Measurements from ENCODE around the gene HCN4.

DNA sequence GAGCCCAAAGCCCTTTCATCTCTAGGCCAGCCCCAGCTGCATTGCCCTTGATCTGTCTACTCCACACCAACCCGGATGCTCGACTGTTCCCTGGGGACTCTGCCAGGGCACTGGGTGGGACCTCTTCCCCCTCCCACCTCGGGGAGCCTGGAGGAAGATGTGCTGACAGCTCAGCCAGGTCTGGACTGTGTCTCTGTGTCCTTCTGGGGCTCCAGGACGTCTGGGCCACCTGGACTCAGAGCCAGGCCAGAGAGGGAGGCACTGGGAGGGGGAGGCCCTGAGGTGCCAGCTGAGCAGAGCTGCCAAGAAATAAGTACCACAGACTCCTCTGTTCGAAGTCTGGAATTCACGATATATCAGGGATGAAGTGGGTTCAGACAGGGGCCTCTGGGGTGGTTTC is 5.8 kb upstream of the HCN4 start:
- TF ChIP-seq, protein P1, sequence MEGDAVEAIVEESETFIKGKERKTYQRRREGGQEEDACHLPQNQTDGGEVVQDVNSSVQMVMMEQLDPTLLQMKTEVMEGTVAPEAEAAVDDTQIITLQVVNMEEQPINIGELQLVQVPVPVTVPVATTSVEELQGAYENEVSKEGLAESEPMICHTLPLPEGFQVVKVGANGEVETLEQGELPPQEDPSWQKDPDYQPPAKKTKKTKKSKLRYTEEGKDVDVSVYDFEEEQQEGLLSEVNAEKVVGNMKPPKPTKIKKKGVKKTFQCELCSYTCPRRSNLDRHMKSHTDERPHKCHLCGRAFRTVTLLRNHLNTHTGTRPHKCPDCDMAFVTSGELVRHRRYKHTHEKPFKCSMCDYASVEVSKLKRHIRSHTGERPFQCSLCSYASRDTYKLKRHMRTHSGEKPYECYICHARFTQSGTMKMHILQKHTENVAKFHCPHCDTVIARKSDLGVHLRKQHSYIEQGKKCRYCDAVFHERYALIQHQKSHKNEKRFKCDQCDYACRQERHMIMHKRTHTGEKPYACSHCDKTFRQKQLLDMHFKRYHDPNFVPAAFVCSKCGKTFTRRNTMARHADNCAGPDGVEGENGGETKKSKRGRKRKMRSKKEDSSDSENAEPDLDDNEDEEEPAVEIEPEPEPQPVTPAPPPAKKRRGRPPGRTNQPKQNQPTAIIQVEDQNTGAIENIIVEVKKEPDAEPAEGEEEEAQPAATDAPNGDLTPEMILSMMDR (IDR thresholded peaks at IDR 0.05 in 4 of 5, conservative IDR thresholded peaks at IDR 0.05 in 1 of 5), result no peak
- no peak for TF ChIP-seq POLR2A (IDR thresholded peaks at IDR 0.05)
